ENCODE measurements around the gene LRRC17.

GRCh38 chr7:102935450-102936115 lies 22.8 kb downstream of the LRRC17 start:
- TF ChIP-seq CTCF (IDR thresholded peaks at IDR 0.05; ENCODE audit: low read length) (no peak), EZH2 (IDR thresholded peaks at IDR 0.05; ENCODE audit: borderline replicate concordance, low read length) (no peak)
